Activated T-helper 2 cell treated with anti-CD3 and anti-CD28 coated beads, Interferon-gamma antibody, Interleukin-2, Interleukin-4, amounts not matched to agents 10 μg/mL and 5 μg/mL and 100 μg/mL, durations not matched to agents 14 hours and 24 hours and 36 hours (primary cell): Measurements from ENCODE around the gene RUSF1. TPM values are rescaled to one million over a fixed set of nuclear protein-coding genes. Genes with fewer than 3 reads are reported as not detected.
"Not testable (repeated sequence)": the region's sequence is repeated elsewhere in the genome, so short reads cannot be mapped to it uniquely, and the experiment has no call there.

Experiments
- DNase-seq: peaks from one replicate; pipeline ENCODE4 v3.0.0; 2021; ENCODE audit warnings: low spot score
- H3K27ac Mint-ChIP-seq: one replicate; pipeline ENCODE4 v1.8.0; 2021; ENCODE audit warnings: mixed read lengths
- H3K27me3 Mint-ChIP-seq: one replicate; pipeline ENCODE4 v1.8.0; 2021; ENCODE audit warnings: low read depth, mixed read lengths
- H3K36me3 Mint-ChIP-seq: one replicate; pipeline ENCODE4 v1.8.0; 2021; ENCODE audit warnings: low read depth, mixed read lengths
- H3K4me1 Mint-ChIP-seq: one replicate; pipeline ENCODE4 v1.8.0; 2021; ENCODE audit warnings: low read depth, mixed read lengths
- H3K4me3 Mint-ChIP-seq: one replicate; pipeline ENCODE4 v1.8.0; 2021; ENCODE audit warnings: low read depth, mild to moderate bottlenecking, moderate library complexity, mixed read lengths
- H3K9me3 Mint-ChIP-seq: one replicate; pipeline ENCODE4 v1.8.0; 2021; ENCODE audit warnings: mixed read lengths
- intact Hi-C: fragments of 100-400 bp; cut with micrococcal nuclease; formaldehyde crosslinking; loops from one replicate; pipeline ENCODE4 v1.15.1; 2023
- total RNA-seq: library from RNA; stranded (reverse); gene quantifications from 2 replicates; pipeline ENCODE4 v1.2.3, GENCODE V29; 2022

RUSF1 gene
- total RNA-seq, 1 donor from 2014 or later = 41.2 TPM

DNA sequence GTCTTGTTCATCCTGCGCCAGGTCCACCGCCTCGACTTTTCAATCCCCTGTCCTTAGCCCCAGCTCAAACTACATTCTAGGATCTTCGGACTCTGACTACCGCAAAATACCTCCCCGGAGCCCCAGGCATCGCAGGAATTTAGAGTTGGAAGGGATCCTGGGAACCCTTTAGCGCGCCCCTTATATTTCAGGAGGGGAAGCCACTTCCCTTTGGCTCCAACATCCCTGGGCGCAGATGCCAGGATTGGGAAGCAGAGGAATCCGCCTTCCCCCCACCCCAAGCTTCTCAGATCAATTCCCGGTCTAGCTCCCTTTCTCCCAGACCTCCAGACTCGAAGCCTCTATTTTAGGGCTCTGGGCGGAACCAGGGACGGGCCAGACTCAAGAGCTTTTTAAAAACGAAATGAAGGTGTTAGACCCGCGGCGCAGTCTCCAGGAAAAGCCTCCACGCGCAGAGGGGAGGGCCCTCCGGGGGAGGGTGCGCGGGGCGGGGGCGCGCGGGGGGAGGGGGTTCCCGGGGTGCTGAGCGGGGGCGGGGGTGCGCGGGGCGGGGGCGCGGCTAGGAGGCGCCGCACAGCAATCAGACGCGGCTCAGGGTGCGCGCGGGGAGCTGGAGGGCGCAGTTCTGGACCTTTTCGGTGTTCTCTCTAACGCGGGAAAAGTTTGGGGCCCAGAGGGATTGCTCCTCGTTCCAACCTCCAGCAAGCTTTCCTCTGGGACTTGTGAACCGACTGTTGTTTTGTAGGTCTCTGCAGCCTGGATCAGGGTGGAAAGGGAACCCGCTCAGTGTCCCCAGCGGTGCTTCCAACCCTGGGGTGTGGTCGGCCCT, 21.1 kb upstream of the RUSF1 start:
- peaks cover 23% of the 10 kb centered on the region for H3K27me3 Mint-ChIP-seq
- H3K36me3 Mint-ChIP-seq = no peaks in the 10 kb centered on the region
- no peak overlapping the region for H3K27ac Mint-ChIP-seq
- no peak overlapping the region for H3K4me3 Mint-ChIP-seq
- intact Hi-C loops = no loop called here
- H3K4me1 Mint-ChIP-seq = peaks cover 7% of the 10 kb centered on the region
- no peak for DNase-seq
- no peaks in the 10 kb centered on the region for H3K9me3 Mint-ChIP-seq

DNA sequence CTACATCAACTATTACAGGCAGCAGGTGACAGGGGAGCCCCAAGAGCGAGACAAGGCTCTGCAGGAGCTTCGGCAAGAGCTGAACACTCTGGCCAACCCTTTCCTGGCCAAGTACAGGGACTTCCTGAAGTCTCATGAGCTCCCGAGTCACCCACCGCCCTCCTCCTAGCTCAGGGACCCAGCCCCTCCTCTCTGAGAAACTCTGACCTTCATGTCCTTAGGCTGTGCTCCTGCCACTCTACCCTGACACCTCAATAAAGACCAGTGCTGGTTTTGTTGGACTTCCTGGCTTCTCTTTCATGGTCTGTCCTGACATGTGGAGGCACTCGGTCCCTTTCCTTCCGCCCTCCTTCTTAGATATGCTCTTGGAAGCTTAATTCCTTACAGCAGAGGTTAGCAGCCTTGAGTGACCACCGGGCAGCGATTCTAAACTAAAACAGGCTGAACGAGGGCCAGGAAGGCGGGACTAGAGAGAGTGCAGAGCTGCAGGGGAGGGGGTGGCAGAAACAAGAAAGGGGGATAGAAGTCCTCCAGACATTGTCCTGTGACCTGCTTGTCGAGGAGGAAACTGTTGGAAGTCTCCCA, 20.4 kb upstream of the RUSF1 start:
- H3K4me3 Mint-ChIP-seq = no peak overlapping the region
- H3K9me3 Mint-ChIP-seq = no peaks in the 10 kb centered on the region

DNA sequence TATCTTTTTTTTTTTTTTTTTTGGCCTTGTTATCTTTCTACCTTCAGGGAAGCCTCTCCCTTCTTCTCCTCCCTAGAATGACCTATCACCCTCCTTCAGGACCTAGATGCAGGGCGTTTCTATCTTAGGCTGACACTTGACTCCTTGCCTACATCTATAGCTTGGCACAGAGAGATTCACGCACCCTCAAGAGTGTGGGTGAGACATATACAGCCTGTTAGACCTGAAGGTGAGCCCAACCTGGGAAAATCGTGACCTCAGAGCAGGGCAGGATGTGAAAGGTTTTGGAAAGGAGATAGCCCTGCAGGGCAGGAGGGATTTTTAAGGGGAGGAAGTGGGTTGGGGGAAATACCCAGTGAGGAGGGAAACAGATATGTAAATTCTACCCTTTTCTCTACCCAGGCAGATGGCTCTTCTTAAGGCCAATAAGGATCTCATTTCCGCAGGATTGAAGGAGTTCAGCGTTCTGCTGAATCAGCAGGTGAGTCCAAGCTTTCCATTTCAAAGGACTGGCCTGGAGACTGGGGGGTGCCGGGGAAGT, 19.6 kb upstream of the RUSF1 start, which contains the start of gene AHSP:
AHSP (plus strand) TSS at position 167 of the 541 bp plus-strand sequence; CDS start at position 407, 240 bp downstream.
- peaks cover 7% of the 10 kb centered on the region for H3K4me1 Mint-ChIP-seq
- intact Hi-C loops = no loop called here
- H3K9me3 Mint-ChIP-seq = no peaks in the 10 kb centered on the region
- H3K36me3 Mint-ChIP-seq = no peaks in the 10 kb centered on the region
- DNase-seq = no peak
- H3K27me3 Mint-ChIP-seq = peaks cover 21% of the 10 kb centered on the region
- H3K27ac Mint-ChIP-seq = no peak within 1 kb of the TSS
- H3K4me3 Mint-ChIP-seq = no peak within 1 kb of the TSS

More for the DNA sequence above, 20.4 kb upstream of the RUSF1 start:
- H3K27me3 Mint-ChIP-seq = peaks cover 21% of the 10 kb centered on the region
- H3K27ac Mint-ChIP-seq = no peak overlapping the region
- DNase-seq = no peak
- H3K36me3 Mint-ChIP-seq = no peaks in the 10 kb centered on the region
- intact Hi-C loops = no loop called here
- H3K4me1 Mint-ChIP-seq = peaks cover 7% of the 10 kb centered on the region

DNA sequence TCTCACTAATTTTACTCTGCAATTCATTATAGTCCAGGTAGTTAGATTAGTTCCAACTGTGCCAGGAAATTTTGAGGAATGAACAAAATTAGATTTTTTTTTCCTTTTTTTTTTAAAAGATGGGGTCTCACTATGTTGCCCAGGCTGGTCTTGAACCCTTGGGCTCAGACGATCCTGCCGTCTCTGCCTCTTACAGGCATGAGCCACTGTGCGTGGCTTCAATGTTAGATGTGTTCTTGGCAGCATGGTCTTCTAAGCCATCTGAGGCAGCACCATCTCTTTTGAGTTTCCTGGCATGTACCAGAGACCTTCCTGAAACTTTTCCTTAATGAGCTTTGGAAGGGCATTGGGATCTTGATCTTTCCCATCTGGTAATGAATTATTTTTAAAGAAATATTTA, 16.9 kb upstream of the RUSF1 start:
- Mint-ChIP-seq H3K4me3 (no peak overlapping the region), H3K27me3 (peaks cover 21% of the 10 kb centered on the region)

DNA sequence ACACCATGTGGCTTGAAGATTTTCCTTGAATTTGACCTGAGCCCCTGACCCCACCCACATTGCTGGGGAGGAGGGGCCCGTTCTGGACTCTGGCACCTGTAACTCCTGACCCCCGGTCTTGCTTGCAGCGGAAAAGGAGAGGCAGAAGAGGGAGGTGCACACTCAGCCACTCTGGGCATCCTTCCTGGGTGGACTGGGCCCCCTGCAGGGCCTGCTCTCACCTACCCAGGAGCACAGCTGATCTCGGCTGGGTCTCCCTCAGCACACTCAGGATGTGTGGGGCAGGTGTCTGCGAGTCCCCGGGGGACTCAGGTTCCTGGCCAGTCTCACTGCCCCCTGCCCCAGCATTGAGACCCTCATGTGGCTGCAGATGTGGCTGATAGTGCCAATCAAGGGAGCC, 15.6 kb upstream of the RUSF1 start:
- not testable (repeated sequence) for H3K4me3 Mint-ChIP-seq

More for the DNA sequence above, 16.9 kb upstream of the RUSF1 start:
- H3K9me3 Mint-ChIP-seq = no peaks in the 10 kb centered on the region
- H3K36me3 Mint-ChIP-seq = no peaks in the 10 kb centered on the region
- intact Hi-C loops = no loop called here
- H3K4me1 Mint-ChIP-seq = peaks cover 7% of the 10 kb centered on the region
- no peak overlapping the region for H3K27ac Mint-ChIP-seq
- DNase-seq = no peak

DNA sequence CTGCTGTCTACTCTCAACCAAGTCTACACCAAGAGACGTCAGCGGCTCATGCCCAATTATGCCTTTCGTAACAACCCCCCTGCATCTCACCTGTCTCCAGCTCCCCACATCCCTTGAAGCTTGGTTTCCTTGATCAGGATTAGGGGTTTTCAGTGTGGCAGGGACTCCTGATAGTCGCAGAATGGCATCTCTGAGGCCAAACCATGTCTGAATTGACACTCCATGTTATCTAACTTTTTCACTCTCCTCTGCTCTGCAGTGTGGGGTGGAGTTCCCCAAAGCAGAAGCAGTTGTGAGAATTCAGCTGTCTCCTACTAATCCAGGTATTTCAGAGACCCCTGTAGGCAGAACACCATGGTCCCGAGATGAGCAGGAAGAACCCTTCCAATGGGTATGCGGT, 13.9 kb upstream of the RUSF1 start:
- peaks cover 9% of the 10 kb centered on the region for H3K9me3 Mint-ChIP-seq
- intact Hi-C loops = no loop called here
- no peaks in the 10 kb centered on the region for H3K36me3 Mint-ChIP-seq
- peaks cover 3% of the 10 kb centered on the region for H3K27me3 Mint-ChIP-seq
- H3K4me1 Mint-ChIP-seq = peaks cover 3% of the 10 kb centered on the region
- no peak overlapping the region for H3K27ac Mint-ChIP-seq
- H3K4me3 Mint-ChIP-seq = no peak overlapping the region
- no peak for DNase-seq

More for the DNA sequence above, 15.6 kb upstream of the RUSF1 start:
- H3K36me3 Mint-ChIP-seq, H3K27ac Mint-ChIP-seq, intact Hi-C loops, DNase-seq, H3K9me3 Mint-ChIP-seq, H3K4me1 Mint-ChIP-seq: not testable (repeated sequence)
- H3K27me3 Mint-ChIP-seq = peaks cover 10% of the 10 kb centered on the region

DNA sequence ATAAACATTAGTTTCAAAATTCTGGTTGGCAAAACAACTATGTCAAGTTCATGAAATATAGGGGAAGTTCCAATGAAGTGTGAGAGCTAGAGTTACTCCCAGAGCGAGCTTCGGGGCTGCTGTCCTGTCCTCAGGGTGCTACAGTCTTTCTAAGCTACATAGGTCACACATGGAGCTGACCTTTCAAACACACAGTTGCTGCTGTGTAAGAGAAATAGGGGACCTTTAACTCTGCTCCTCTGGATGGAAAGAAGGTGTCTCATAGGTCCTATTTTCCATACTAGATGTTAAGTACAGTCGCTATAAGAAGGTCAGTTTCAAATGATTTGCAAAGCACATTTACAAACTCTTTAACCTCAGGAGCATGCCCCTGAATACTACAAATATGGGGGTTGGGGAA, 13.2 kb upstream of the RUSF1 start:
- no peak for DNase-seq
- H3K27me3 Mint-ChIP-seq = peaks cover 3% of the 10 kb centered on the region
- intact Hi-C loops = no loop called here

DNA sequence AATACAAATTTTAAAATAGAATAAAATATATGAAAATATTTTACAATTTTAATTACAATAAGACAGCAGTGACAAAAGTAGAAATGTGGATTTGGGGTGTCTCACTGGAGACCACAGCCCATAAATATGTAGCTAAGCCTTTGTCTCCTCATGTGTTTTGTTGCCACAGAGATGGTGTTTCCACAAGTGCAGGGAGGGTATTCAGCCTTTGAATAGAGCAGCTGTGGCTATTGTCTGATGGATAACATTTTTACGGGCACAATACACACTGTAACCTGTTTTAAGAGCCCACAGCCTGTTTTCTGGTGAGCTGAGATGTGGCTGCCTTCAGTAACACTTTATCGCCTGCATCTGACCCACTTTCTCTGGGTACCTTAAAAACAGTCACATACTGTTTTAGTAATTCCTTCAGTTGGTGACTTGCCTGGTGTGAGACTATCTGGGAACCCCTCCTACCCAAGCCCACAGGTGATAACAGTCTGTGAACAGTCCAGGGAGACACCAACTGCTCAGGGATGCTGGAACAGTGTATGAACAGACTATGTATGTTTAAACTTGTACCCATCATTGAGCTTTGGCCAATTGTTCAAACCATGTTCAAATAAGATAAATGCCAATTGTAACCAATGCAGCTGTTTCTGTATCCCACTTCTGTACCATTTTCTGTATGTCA, 11.7 kb upstream of the RUSF1 start:
- Mint-ChIP-seq H3K27ac (no peak overlapping the region), H3K4me1 (peaks cover 3% of the 10 kb centered on the region), H3K27me3 (no peaks in the 10 kb centered on the region), H3K36me3 (no peaks in the 10 kb centered on the region), H3K9me3 (peaks cover 9% of the 10 kb centered on the region), H3K4me3 (no peak overlapping the region)
- intact Hi-C loops = no loop called here
- DNase-seq = no peak

More for the DNA sequence above, 13.2 kb upstream of the RUSF1 start:
- Mint-ChIP-seq H3K4me1 (peaks cover 3% of the 10 kb centered on the region), H3K36me3 (no peaks in the 10 kb centered on the region), H3K27ac (no peak overlapping the region), H3K4me3 (no peak overlapping the region), H3K9me3 (peaks cover 9% of the 10 kb centered on the region)

DNA sequence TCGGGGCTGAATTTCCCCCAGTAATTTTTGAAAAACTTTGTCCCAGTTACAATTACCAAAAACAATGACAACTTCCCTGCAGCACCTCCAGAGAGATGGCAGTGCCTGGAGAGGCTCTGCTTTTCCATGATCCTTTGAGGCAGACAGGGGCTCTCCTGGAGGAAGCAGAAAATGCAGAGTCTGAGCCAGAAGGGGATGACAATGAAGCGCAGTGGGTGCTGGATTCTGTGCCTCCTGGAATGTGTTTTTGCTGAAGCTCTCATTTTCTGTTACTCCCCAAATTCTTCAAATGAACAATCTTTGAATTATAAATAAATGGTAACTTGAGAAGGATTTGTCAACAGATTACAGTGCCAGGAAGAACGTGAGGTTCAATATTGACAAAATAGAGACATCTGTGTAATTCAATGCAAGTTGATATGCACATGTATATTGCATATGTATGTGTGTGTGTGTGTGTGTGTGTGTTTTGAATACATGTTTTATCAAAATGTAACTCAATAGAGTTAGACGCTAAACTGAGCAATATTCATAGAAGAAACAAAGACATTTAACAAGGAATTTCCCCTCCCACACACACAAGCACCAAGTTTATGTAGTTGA, 9.7 kb upstream of the RUSF1 start:
- Mint-ChIP-seq H3K36me3 (no peaks in the 10 kb centered on the region), H3K4me1 (peaks cover 3% of the 10 kb centered on the region), H3K27ac (no peak overlapping the region), H3K27me3 (no peaks in the 10 kb centered on the region), H3K9me3 (peaks cover 9% of the 10 kb centered on the region), H3K4me3 (no peak overlapping the region)
- intact Hi-C loops = no loop called here
- DNase-seq = no peak

DNA sequence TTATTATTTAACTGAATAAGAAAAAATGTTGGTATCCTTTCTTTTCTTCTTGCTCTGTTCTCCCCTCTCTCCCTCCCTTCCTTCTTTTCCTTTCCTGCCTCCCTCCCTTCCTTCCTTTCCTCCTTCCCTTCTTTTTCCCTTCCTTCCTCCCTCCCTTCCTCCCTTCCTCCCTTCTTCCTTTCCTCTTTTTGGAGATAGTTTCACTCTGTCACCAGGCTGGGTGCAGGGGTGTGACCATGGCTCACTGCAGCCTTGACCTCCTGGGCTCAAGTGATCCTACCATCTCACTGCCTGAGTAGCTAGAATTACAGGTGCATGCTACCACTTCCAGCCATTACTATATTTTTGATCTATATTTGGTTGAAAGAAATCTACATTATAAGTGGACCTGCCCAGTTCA, 5.7 kb upstream of the RUSF1 start:
- H3K27me3 Mint-ChIP-seq = no peaks in the 10 kb centered on the region
- intact Hi-C loops = no loop called here
- no peak overlapping the region for H3K4me3 Mint-ChIP-seq
- H3K27ac Mint-ChIP-seq = no peak overlapping the region
- peaks cover 4% of the 10 kb centered on the region for H3K36me3 Mint-ChIP-seq
- peaks cover 9% of the 10 kb centered on the region for H3K9me3 Mint-ChIP-seq
- H3K4me1 Mint-ChIP-seq = peaks cover 11% of the 10 kb centered on the region
- DNase-seq = no peak

DNA sequence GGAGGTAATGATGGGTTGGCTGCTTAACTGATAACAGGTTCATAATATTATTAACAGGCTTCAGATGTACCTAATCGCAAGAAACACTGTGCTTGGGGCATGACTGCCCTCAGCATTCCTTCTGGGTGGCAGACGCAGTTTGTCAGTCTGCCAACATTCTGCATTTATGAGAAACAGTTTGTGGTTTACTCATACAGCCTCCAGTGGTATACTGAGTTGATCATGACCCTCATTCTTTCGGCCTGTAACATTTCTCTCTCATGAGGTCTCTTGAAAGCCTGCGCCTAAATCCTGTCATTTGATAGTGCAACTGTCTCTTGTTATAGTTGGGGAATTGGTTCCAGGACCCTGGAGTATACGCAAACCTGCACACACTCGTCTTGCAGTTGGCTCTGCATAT, 4.9 kb upstream of the RUSF1 start:
- Mint-ChIP-seq H3K9me3 (peaks cover 9% of the 10 kb centered on the region), H3K27me3 (no peaks in the 10 kb centered on the region), H3K4me1 (peaks cover 12% of the 10 kb centered on the region), H3K27ac (no peak overlapping the region), H3K36me3 (peaks cover 9% of the 10 kb centered on the region), H3K4me3 (no peak overlapping the region)
- intact Hi-C loops = no loop called here
- DNase-seq = no peak

DNA sequence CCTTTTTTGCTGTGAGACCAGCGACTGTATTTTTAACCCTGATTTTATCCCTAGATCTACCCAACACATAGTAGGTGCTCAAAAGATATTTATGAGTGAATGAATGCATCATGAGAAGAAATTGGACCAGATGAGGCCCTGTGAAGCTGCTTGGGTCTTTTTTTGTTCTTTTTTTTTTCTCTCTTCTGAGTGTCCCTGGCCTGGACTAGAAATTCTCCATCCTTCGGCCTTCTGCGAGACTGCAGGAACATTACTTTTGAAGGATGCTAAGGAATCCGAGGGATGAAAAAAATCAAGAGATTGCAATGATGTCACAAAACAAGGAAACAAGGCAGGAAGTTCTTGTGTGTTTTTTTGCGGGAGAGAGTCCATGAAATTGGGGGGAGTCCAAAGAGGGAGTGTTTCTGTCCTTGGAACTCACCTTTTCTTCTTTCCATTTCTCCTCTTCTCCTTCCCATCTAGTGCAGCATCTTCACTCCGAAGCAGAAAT, 560 bp upstream of the RUSF1 start:
- no peaks in the 10 kb centered on the region for H3K9me3 Mint-ChIP-seq
- peaks cover 29% of the 10 kb centered on the region for H3K36me3 Mint-ChIP-seq
- DNase-seq = no peak
- peak overlapping the region; percentile 94 for H3K4me3 Mint-ChIP-seq
- H3K4me1 Mint-ChIP-seq = peaks cover 30% of the 10 kb centered on the region
- peak overlapping the region; percentile 91 for H3K27ac Mint-ChIP-seq
- intact Hi-C loops = loop anchor here (1.0 to 5.0 kb wide), 4 partner anchors 49 to 360 kb away; partner anchors contain the start of gene ARMC5
- H3K27me3 Mint-ChIP-seq = no peaks in the 10 kb centered on the region
